Measurements from ENCODE around the gene IL18.
A peak's percentile ranks its signal among the peaks of the same experiment; 100 is the strongest.
"Not testable (repeated sequence)": the region's sequence is repeated elsewhere in the genome, so short reads cannot be mapped to it uniquely, and the experiment has no call there.

Gene IL18

DNA sequence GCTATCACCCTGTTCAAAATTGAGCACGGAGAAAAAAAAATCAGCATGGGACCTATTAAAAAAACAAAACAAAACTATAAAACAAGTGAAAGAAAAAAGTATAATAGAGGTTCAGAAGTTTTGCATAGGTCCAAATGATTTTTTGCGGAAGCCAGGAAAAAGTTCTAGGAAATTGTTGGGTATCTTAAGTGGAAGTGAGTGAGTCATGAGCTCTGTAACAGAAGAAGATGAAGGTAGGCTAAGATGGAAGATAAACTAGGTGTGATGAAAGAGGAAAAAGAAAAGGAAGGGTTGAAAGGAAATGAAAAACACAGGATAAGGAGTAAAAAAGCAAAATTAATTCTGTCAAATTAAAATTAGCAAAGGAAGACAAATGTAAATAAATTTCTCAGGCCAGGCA, 49.4 kb downstream of the IL18 start:
- DNase-seq: no peak

GRCh38 chr11:112113539-112114457, 50.1 kb downstream of the IL18 start:
- peak; percentile 33 for DNase-seq

- no peak for DNase-seq
These were observed 57.8 kb downstream of the IL18 start for GRCh38 chr11:112106070-112106469.

DNA sequence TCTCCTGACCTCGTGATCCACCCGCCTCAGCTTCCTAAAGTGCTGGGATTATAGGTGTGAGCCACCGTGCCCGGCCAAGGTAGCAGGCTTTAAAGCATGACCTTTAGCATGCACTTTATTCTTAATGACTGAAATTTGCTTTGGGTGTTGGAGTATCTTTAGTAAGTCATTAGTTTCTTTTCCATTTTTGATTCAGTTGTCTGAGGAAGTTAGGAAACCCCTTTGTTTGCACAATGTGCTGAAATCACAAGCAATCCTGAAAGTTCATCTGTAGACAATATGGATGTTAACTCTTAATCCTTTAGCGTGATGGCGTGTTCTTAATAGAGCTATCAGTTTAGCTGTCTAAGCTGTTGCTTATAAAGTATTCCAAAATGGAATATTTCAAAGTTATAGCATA, 60.4 kb downstream of the IL18 start:
- no peak for DNase-seq

DNA sequence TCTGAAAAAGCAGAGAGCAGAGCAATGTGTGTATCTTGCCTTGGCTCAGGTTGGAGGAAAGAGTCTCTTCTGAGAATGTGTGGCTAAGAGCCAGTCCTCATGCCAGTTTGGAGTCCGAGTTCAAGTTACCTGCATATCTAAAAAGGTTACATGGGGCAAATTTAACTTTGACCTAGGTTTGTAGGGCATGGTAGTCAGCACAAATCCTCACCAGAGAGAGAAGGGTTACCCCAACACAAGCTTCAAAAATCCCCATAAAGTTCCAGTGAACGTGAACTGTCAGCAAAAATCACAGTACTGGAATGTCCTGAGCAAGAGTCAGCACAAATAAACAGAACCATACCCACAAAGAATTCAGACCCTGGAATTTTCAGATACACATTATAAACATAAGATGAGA, 63.4 kb downstream of the IL18 start:
- no peak for DNase-seq

GRCh38 chr11:112097734-112098528, 66.0 kb downstream of the IL18 start:
- no peak for DNase-seq

GRCh38 chr11:112096194-112096593, 67.7 kb downstream of the IL18 start:
- DNase-seq: no peak

DNA sequence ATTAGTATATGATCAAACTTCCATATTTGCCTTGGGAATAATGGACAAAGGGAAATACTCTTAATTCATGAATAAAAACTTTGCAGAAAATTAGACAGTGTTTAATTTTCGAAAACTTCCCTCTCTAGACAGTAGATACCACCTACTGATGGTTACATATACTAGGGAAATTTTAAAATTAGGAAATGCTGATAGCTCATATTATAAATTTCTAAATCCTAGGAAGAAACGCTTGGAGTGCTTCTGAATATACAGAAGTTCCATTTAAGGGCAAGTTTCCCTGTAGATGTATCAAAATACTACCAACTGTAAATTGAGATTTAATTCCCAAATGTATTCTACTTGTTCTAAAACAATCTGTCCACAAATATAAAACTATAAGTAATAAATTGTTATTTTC, 68.6 kb downstream of the IL18 start:
- DNase-seq: not testable (repeated sequence)
